Endothelial cell (in vitro differentiated cells): Measurements from ENCODE around the gene SYNGR2. TPM values are rescaled to one million over a fixed set of nuclear protein-coding genes. Genes with fewer than 3 reads are reported as not detected.
A peak's percentile ranks its signal among the peaks of the same experiment; 100 is the strongest.
"Not testable (repeated sequence)": the region's sequence is repeated elsewhere in the genome, so short reads cannot be mapped to it uniquely, and the experiment has no call there.

ENCODE experiments used
- DNase-seq: peaks from one replicate; pipeline ENCODE4 v3.0.0; 2021; ENCODE audit warnings: low spot score
- H3K27ac Mint-ChIP-seq: one replicate; pipeline ENCODE4 v1.8.0; 2021; ENCODE audit warnings: mixed read lengths, inconsistent platforms; ENCODE audit not compliant: unreplicated experiment
- H3K27me3 Mint-ChIP-seq: one replicate; pipeline ENCODE4 v1.8.0; 2021; ENCODE audit warnings: mild to moderate bottlenecking, moderate library complexity, mixed read lengths, inconsistent platforms; ENCODE audit not compliant: unreplicated experiment
- H3K36me3 Mint-ChIP-seq: one replicate; pipeline ENCODE4 v1.8.0; 2021; ENCODE audit warnings: mild to moderate bottlenecking, low read depth, mixed read lengths, inconsistent platforms; ENCODE audit not compliant: unreplicated experiment
- H3K4me1 Mint-ChIP-seq: one replicate; pipeline ENCODE4 v1.8.0; 2021; ENCODE audit warnings: mild to moderate bottlenecking, mixed read lengths, inconsistent platforms; ENCODE audit not compliant: unreplicated experiment
- H3K4me3 Mint-ChIP-seq: one replicate; pipeline ENCODE4 v1.8.0; 2021; ENCODE audit warnings: mild to moderate bottlenecking, mixed read lengths, inconsistent platforms; ENCODE audit not compliant: unreplicated experiment
- H3K9me3 Mint-ChIP-seq: one replicate; pipeline ENCODE4 v1.8.0; 2021; ENCODE audit warnings: mixed read lengths, inconsistent platforms; ENCODE audit not compliant: unreplicated experiment
- CTCF ChIP-seq: fragments of 200-600 bp; sonication (generic); IDR thresholded peaks from one replicate; pipeline ENCODE4 v1.5.0; 2021; ENCODE audit warnings: antibody characterized with exemption; ENCODE audit not compliant: unreplicated experiment
- total RNA-seq: library from RNA; stranded (reverse); fragmentation: NEBNext Ultra II Directional; extraction: Animal tissue kit (Norgen Biotek cat#: 25700); gene quantifications from one replicate; pipeline ENCODE4 v1.2.1, GENCODE V29; 2021; ENCODE audit not compliant: unreplicated experiment

Gene SYNGR2
- total RNA-seq, 1 donor from 2014 or later, result 72.6 TPM

- no peak overlapping the region for H3K27ac Mint-ChIP-seq
- peak overlapping the region; percentile 37 for H3K4me3 Mint-ChIP-seq
- H3K27me3 Mint-ChIP-seq, result peaks cover 14% of the 10 kb centered on the region
- DNase-seq, result no peak
- H3K9me3 Mint-ChIP-seq, result no peaks in the 10 kb centered on the region
- H3K36me3 Mint-ChIP-seq, result peaks cover 24% of the 10 kb centered on the region
- H3K4me1 Mint-ChIP-seq, result peaks cover 26% of the 10 kb centered on the region
- peak; percentile 49 for TF ChIP-seq CTCF
Observed at GRCh38 chr17:78137392-78138203, 30.8 kb upstream of the SYNGR2 start.

DNA sequence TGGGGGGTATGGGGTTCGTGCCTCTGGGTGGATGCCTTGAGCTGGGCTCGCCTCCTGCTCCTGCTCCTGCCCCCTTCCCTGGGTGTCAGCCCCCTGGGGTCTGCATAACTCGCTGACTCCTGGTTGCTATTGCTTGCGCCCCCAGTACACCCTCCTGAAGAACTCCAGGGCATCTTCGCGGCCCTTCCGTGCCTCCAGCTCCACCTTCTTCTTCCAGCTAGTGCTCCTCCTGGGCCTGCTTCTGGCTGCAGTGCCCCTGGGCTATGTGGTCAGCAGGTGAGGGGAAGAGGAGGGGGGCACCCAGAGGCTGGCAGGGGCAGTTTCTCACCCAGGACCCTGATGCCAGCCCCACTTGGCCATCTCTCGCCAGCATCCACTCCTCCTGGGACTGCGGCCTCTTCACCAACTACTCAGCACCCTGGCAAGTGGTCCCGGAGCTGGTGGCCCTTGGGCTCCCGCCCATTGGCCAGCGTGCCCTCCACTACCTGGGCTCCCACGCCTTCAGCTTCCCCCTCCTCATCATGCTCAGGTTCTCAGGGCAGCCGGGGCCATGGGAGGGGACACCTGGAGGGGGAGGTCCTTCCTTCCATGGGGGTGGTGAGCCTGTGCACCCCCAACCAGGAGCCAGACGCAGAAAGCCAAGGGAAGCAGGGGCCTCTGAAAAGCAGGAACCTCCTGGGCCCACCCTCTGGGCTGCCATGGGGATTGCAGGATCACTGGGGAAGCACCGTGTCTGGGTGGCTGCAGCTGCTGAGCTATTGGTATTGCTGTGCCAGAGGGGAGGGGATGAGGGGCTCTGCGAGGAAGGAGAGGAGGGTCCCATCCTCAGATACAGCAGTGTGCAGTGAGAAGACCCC lies 29.9 kb upstream of the SYNGR2 start:
- Mint-ChIP-seq H3K27ac (no peak overlapping the region), H3K27me3 (peaks cover 14% of the 10 kb centered on the region), H3K4me1 (peaks cover 20% of the 10 kb centered on the region), H3K4me3 (no peak overlapping the region), H3K36me3 (peaks cover 25% of the 10 kb centered on the region), H3K9me3 (no peaks in the 10 kb centered on the region)
- no peak for DNase-seq
- TF ChIP-seq CTCF, result no peak

GRCh38 chr17:78139861-78140168 lies 28.6 kb upstream of the SYNGR2 start:
- DNase-seq, H3K27me3 Mint-ChIP-seq, H3K9me3 Mint-ChIP-seq, H3K4me3 Mint-ChIP-seq, H3K27ac Mint-ChIP-seq: not testable (repeated sequence)
- Mint-ChIP-seq H3K36me3 (peaks cover 16% of the 10 kb centered on the region), H3K4me1 (peaks cover 14% of the 10 kb centered on the region)

GRCh38 chr17:78140169-78141051 lies 28.0 kb upstream of the SYNGR2 start:
- Mint-ChIP-seq H3K4me1 (peaks cover 14% of the 10 kb centered on the region), H3K36me3 (peaks cover 14% of the 10 kb centered on the region), H3K9me3 (no peaks in the 10 kb centered on the region), H3K27ac (no peak overlapping the region), H3K27me3 (peaks cover 9% of the 10 kb centered on the region), H3K4me3 (no peak overlapping the region)
- TF ChIP-seq CTCF, result no peak
- peak; percentile 84 for DNase-seq

DNA sequence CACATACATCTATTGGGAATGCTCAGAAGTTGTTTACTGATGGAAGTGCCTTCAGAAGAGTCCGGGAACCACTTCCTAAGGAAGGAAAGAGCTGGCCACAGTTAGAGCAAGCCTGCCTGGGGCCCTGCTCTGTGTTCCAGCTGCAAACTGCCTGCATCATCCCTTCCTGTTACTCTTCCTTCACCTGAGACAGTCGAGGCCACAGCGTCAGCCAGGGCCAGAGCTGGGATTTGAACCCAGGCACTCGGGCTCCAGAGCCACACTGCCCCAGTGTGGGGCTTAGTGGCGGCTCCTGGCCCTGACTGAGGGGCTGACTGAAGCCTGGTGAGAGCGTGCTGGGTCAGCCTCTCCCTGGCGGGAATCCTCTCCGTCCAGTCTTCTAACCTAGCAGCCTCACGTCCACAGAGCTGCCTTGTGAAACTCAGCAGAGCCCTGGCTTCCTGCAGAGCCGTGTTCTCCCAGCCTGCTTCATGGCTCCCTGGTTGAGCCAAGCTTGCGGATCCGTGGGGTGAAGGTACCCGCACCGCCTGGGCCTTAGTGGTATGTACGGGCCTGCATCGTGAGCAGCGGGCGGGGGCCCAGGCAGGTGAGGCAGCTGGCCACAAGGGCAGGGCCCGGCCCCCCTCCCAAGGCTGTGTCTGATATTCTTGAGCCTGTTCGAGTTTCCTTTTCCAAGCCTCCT lies 26.8 kb upstream of the SYNGR2 start:
- peak overlapping the region; percentile 52 for H3K27ac Mint-ChIP-seq
- TF ChIP-seq CTCF, result no peak
- H3K4me3 Mint-ChIP-seq, result peak overlapping the region; percentile 79
- no peak for DNase-seq
- peaks cover 7% of the 10 kb centered on the region for H3K27me3 Mint-ChIP-seq
- peaks cover 7% of the 10 kb centered on the region for H3K36me3 Mint-ChIP-seq
- H3K4me1 Mint-ChIP-seq, result peaks cover 14% of the 10 kb centered on the region
- no peaks in the 10 kb centered on the region for H3K9me3 Mint-ChIP-seq
